M059J (cell line): Measurements from ENCODE around the gene LMNA. TPM values are rescaled to one million over a fixed set of nuclear protein-coding genes. Genes with fewer than 3 reads are reported as not detected.
"Not testable (repeated sequence)": the region's sequence is repeated elsewhere in the genome, so short reads cannot be mapped to it uniquely, and the experiment has no call there.

Experiments used
- DNase-seq: peaks from one replicate; pipeline ENCODE4 v3.0.0-alpha.2; 2012; ENCODE audit warnings: low read depth
- total RNA-seq: library from RNA; depleted of rRNA; stranded (reverse); fragments of >200 nt; shearing (Covaris generic); gene quantifications from 2 replicates; pipeline ENCODE4 v1.2.3, GENCODE V29; 2014

Gene LMNA
- total RNA-seq, 1 experiment from 2014 or later: 698 TPM

DNA sequence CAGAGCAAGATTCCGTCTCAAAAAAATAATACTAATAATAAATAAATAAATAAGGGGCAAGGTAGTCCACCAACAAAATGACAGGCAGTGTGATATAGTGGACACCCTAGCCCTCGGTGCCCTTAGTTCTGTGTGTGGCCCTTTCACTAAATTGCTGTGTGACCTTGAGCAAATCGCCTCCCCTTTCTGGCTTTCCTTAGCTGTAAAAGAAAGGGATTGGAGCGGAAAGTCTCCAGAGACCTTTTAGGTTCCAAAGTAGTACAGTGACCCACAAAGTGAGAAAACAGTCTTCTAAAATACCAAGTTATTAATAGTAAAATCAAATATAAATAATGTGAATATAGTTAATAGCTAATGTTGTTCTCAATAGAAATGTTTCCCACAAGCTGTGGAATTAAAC is 7.6 kb downstream of the LMNA start:
- DNase-seq: no peak

DNA sequence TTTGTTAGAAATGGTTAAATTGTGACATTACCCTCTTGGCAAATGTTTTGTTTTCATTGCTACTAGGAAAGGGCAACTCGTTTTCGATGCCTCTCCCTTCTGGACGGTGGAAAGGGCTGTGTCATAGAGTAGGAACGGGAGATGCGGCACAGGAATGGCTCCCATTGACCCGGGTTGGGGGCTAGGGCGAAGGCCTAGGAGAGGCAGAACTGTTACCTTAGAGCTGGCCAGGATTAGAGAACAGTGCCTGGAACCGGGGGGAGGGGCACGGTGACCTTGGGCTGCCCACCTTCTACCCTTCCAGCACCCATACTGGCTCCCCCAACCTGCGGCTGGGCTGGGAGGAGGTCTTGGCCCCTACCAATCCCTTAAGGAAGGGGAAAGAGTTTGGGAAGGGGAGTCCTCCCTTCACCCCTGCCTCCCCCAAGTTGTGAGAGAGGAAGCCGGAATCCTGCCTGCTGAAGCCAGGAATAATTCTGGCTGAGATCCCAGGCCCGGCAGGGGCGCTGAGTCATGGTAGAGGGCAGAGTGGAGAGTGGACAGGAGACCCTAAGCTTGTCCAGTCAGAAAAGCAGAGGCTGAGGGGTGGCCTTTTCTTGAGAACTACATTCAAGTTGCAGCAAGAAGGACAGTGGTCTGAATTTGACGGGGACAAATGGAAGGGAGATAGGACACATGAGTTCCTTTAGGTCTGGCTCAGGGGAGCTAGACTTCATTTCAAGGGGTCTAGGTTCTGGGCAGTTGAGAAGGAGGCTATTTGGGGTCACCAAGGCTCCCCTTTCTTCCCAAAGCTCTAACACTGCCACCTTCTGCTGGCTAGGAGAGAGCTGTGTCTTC is 8.2 kb downstream of the LMNA start:
- peak; percentile 97 for DNase-seq

DNA sequence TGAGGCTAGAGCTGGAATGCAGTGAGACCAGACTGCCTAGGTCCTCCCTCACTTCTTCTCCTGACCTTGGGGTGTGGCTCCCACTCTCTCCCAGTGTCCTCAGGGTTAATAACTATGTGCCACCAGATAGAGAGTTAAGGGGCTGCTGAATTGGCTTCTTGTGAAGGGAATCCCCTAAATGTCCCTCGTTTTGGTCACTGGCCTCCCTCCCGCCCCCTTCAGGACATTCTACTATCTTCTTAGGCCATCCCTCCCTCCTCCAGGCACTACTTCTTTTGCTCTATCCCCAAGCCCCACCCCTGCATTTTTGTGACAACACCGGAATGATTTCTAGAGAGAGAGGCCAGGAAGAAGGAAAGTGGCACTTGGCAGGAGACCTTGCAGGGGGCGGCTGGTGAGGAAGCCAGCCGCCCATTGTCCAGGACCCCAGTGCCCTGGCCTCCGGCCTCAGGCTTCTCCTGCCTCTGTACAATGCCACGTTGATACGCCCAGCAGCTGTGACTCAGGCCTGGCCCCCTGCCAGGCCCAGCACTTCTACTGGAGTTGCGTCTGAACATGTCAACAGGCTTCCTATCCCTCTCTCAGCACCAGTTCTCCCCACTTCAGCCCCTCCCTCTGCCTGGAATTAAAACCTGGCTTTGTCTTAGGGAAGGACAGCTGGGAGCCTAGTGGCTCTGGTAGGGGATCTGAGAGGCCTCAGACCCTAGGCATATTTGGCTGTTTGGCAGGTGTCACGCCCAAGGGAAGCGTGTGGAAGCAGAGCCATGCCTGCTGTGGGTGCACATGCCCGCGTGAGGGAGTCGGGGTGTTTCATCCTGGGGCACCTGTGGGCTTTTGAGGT is 9.1 kb downstream of the LMNA start:
- DNase-seq: peak; percentile 99

DNA sequence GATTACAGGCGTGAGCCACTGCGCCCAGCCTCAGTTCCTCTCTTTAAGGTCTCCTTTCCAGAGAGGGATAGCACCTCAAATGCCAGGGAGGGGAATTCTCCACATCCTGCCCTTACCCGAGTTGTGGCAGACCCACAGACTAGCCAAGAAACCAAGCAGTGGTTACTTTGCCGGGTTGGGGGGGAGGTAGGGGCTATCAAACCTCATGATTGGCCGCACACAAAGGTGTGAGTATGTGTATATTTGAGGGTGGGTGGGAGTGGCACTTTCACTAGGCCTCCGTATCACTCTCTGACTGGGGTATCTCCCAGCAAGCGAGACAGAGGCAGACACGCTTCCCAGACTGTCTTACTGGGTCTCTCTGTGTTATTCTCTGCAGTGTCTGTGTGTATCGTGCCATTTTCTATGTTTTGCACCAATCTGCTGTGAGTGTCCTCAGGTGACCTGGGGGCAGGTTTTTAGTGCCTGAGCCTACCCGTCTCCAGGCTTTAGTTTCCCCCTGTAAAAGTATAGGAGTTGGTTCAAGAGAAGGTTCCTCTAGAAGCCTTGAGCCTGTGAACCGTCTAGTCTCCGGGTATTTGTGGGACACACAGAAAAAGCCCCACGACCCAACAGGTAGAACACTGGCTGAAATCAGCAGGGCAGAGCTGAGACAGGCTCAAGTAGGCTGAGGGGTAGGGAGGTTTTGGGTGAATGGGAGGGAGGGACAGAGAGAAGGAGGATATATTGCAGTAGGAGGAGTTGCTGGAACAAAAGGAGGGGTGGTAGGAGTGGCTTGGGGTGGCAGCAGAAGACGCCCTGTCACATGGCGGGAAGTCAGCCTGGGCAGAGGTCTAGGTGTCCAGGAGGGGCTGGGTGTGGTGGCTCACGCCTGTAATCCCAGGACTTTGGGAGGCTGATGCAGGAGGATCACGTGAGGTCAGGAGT is 10.3 kb downstream of the LMNA start:
- peak; percentile 75 for DNase-seq

DNA sequence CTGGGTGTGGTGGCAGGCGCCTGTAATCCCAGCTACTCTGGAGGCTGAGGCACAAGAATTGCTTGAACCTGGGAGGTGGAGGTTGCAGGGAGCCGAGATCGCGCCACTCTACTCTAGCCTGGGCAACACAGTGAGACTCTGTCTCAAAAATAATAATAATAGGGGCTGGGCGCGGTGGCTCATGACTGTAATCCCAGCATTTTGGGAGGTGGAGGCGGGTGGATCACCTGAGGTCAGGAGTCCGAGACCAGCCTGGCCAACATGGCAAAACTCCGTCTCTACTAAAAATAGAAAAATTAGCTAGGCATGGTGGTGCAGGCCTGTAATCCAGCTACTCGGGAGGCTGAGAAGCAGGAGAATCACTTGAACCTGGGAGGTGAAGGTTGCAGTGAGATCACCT is 11.0 kb downstream of the LMNA start:
- DNase-seq: not testable (repeated sequence)

DNA sequence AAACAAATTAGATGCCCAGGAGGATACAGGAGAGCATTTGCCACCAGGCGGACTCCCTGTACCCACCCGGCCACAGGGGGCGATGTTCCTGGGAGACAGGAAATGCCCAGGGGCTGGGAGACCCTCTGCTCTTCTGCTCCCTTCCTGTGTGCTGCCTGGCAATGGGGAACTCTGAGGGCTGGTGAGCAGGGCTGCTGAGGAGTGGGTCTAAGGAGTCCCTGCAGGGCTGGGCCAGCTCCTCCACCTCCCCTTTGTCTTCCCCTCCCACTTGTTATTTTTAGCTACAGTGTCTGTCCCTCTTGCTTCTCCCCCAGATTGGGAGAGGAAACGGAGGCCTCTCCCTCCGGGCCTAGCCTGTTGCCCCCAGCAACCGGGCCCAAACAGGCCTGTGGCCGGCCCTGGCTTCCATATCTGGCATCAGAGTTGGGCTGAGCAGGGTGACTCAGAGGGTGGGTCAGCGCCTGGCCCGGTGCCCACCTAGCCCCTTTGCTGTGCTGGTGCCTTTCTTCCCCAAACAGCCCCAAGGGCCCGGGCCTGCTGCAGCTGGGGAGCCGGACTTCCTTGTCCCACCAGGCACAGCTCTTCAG is 11.6 kb downstream of the LMNA start:
- peak; percentile 99 for DNase-seq

DNA sequence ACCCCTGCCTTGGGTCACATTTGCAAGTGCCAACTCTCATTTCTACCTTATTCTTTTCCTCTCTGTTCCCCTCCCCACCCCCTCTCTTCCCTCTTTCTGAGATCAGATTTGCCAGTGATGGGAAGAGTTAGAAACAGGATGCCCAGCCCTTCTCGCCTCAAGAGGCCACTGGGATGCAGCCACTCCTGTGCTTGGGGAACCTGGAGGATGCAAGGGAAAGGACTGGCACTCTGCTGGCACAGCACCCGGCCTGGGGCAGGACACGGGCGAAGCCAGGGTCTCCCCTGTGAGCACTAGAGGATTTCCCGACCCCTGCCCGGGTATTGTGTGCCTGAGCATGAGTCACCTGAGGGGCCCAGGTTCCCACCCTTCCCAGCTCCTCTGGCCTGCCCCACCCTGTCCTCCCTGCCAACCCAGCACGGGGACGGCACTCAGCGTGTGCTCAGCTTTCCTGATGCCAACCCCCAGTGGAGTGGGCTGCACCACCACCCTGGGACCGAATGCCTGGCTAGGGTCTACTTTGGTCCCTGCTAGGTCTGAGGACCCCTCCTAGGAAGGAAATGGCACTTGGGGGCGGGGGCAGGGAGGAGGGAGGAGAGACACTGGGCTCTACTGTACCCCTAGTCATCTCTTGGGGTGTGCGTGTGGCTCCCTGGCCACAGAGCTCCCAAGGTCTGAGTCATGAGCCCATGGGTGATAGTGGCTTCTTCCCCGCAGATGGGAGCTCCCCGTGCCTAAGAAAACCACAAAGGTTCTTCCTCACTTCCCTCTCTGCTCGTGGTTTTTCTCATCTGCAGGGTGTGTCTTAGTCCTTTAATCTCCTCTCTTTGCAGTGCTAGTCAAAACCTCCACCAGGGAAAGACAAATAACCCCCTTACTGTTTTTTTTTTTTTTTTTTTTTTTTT is 12.4 kb downstream of the LMNA start:
- DNase-seq: peak; percentile 99

DNA sequence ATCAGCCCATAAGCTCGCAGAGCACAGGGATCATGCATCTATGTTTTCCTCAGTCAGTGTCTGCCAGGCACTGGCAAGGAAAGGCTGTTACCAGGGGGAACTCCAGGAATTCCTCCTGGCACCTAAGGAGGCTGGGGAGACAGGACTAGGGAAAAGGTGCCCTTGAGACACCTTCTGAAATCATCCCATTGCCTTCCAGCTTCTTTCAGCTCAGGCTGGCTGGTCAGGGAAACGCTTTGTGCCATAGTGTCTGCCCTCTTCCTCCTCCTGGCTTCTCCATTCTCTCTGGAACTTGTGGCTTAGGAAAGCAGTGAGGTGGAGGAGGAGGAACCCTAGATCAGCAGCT is 13.8 kb downstream of the LMNA start:
- DNase-seq: peak; percentile 45

DNA sequence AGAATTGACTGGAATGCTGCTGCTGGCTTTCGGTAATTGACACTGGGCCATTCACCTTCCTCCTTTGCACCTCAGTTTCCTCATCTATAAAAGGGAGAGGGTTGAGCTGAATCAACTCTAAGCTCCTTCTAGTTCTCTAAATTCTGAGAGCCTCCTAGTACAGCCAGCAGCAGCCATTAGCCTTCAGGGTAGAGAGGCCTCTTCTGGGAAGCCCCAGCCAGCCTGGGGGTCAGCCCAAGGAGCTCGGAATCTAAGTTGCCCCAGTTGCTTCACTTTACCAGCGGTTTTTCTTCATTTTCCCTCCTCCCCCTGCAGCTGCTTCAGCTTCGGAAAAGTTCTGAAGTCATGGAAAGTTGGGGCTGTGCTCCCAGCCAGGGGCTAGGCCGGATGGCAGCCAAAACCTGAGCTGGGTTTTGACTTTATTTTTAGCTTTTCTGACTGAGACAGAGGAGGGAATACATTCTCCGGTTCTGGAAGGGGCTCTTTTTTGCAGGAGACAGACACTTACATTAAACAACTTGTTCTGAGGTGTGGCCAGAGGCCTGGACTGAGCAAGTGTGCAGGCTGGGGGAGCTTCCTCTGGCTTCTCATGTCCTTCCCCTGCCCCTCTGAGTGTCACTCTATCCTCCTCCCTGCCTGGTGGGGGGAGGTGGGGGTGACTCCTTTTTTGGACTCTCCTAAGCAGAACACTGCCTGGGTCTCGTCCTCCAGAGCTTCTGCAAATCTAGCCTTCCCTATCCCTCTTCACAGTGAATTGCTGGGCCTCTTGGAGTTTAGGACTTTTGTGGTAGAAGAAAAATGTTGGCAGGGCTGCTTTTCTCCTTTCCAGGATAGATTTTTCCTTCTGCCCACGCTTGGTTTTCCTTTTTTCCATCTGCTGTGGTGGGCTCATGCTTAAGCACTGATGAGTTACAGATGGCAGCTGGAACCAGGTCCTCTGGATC is 14.4 kb downstream of the LMNA start:
- DNase-seq: peak; percentile 76

DNA sequence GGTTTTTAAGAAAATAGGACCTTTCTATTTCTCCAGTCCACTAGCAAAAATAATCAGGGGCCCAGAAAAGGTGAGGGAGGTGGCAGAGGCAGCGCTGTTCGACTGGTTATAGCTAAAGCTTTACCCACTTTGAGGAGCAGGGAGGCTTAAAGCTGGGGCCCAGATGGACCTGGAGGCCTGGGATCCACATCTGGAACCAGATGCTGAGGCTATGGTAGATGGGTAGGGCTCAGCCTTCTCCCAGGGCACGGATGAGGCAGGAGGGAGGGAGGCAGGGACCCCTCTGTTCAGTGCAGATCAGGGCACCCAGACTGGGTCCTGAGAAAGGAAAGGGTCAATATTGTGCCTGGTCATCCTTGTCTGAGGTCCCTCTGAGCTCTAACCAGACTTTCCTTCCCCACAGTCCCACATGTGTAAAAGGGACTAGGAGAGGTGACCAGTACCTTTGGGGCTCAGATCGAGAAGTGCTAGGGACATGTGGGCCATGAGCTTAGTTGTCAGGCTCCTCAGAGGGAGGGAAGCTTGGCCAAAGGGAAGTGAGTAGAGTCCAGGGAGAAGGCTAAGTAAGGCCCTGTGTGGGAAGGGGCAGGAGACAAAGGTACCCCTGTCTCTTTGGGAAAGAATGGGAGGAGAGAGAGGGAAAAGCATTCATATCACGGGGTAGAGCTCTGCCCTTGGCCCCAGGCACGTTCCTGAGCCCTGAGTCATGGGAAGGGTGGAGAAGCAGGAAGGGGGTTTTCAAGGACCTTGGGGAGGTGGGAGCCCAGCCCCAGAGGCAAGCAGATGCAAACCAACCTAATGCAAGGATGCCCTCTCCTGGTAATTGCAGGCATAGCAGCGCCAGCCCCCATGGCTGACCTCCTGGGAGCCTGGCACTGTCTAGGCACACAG is 15.4 kb downstream of the LMNA start:
- peak; percentile 99 for DNase-seq

DNA sequence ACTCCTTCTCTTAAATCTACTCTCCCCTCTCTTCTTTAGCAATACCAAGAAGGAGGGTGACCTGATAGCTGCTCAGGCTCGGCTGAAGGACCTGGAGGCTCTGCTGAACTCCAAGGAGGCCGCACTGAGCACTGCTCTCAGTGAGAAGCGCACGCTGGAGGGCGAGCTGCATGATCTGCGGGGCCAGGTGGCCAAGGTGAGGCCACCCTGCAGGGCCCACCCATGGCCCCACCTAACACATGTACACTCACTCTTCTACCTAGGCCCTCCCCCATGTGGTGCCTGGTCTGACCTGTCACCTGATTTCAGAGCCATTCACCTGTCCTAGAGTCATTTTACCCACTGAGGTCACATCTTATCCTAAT is 16.0 kb downstream of the LMNA start:
- no peak for DNase-seq

DNA sequence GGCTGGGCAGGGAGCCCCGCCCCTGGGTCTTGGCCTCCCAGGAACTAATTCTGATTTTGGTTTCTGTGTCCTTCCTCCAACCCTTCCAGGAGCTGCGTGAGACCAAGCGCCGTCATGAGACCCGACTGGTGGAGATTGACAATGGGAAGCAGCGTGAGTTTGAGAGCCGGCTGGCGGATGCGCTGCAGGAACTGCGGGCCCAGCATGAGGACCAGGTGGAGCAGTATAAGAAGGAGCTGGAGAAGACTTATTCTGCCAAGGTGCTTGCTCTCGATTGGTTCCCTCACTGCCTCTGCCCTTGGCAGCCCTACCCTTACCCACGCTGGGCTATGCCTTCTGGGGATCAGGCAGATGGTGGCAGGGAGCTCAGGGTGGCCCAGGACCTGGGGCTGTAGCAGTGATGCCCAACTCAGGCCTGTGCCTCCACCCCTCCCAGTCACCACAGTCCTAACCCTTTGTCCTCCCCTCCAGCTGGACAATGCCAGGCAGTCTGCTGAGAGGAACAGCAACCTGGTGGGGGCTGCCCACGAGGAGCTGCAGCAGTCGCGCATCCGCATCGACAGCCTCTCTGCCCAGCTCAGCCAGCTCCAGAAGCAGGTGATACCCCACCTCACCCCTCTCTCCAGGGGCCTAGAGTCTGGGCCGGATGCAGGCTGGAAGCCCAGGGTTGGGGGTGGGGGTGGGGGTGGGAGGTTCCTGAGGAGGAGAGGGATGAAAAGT is 20.4 kb downstream of the LMNA start:
- DNase-seq: no peak

DNA sequence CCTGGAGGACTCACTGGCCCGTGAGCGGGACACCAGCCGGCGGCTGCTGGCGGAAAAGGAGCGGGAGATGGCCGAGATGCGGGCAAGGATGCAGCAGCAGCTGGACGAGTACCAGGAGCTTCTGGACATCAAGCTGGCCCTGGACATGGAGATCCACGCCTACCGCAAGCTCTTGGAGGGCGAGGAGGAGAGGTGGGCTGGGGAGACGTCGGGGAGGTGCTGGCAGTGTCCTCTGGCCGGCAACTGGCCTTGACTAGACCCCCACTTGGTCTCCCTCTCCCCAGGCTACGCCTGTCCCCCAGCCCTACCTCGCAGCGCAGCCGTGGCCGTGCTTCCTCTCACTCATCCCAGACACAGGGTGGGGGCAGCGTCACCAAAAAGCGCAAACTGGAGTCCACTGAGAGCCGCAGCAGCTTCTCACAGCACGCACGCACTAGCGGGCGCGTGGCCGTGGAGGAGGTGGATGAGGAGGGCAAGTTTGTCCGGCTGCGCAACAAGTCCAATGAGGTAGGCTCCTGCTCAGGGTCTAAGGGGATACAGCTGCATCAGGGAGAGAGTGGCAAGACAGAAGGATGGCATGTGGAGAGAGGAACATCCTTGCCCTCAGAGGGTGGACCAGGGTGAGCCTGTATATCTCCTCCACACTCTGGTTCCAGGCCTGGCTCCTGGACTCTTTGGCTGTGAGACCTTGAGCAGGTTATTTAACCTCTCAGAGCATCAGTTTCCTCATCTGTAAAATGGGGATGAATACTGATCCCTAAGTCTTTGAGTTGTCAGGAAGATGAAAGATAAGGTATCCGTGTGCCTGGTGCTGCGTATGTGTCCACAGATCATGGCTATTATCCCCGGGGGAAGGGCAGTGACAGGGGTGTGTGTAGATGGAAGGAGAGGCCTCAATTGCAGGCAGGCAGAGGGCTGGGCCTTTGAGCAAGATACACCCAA is 21.7 kb downstream of the LMNA start:
- no peak for DNase-seq

DNA sequence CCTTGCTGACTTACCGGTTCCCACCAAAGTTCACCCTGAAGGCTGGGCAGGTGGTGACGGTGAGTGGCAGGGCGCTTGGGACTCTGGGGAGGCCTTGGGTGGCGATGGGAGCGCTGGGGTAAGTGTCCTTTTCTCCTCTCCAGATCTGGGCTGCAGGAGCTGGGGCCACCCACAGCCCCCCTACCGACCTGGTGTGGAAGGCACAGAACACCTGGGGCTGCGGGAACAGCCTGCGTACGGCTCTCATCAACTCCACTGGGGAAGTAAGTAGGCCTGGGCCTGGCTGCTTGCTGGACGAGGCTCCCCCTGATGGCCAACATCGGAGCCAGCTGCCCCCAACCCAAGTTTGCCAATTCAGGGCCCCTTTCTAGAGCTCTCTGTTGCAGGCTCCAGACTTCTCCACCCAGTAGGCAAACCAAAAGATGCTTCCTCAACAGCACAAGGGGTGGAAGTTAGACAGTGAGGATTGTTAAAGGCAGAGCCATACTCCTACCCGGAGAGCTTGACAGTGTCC is 22.5 kb downstream of the LMNA start:
- no peak for DNase-seq

DNA sequence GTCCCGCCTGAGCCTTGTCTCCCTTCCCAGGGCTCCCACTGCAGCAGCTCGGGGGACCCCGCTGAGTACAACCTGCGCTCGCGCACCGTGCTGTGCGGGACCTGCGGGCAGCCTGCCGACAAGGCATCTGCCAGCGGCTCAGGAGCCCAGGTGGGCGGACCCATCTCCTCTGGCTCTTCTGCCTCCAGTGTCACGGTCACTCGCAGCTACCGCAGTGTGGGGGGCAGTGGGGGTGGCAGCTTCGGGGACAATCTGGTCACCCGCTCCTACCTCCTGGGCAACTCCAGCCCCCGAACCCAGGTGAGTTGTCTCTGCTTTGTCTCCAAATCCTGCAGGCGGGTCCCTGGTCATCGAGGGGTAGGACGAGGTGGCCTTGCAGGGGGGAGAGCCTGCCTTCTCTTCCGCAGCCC is 24.0 kb downstream of the LMNA start:
- no peak for DNase-seq
